GM23338 (cell line): ENCODE data around the gene B3GNT4. TPM values are rescaled to one million over a fixed set of nuclear protein-coding genes. Genes with fewer than 3 reads are reported as not detected.

Experiments
- ATAC-seq: fragments of 200-7000 bp; cut with Tn5 transposase; 3 replicates; pipeline ENCODE4 v1.9.1; 2020
- DNase-seq: peaks from one replicate; pipeline ENCODE4 v3.0.0-alpha.2; 2015; ENCODE audit warnings: low spot score
- H2AFZ ChIP-seq: fragments of 200-600 bp; sonication (generic); 2 replicates; pipeline ENCODE4 v1.8.0; 2016; ENCODE audit warnings: antibody characterized with exemption, mild to moderate bottlenecking, moderate library complexity
- H3F3A ChIP-seq: fragments of 200-600 bp; sonication (generic); replicated peaks from 2 replicates; pipeline ENCODE4 v1.8.0; 2017; ENCODE audit warnings: antibody characterized with exemption, mixed run types, low read depth
- H3K27ac ChIP-seq: fragments of 200-600 bp; sonication (generic); 2 replicates; pipeline ENCODE4 v1.6.1; 2016; ENCODE audit warnings: low read depth
- H3K27me3 ChIP-seq: fragments of 200-600 bp; sonication (generic); 2 replicates; pipeline ENCODE4 v1.8.0; 2016; ENCODE audit warnings: mild to moderate bottlenecking, mixed run types, moderate library complexity; ENCODE audit not compliant: insufficient read depth
- H3K36me3 ChIP-seq: fragments of 200-600 bp; sonication (generic); 2 replicates; pipeline ENCODE4 v1.8.0; 2016; ENCODE audit warnings: mild to moderate bottlenecking; ENCODE audit not compliant: insufficient read depth
- H3K4me1 ChIP-seq: fragments of 200-600 bp; sonication (generic); 2 replicates; pipeline ENCODE4 v1.8.0; 2016; ENCODE audit warnings: mild to moderate bottlenecking, moderate library complexity; ENCODE audit not compliant: insufficient read depth
- H3K4me2 ChIP-seq: fragments of 200-600 bp; sonication (generic); 2 replicates; pipeline ENCODE4 v1.7.1; 2017; ENCODE audit warnings: mixed run types
- H3K4me3 ChIP-seq: fragments of 200-600 bp; sonication (generic); 2 replicates; pipeline ENCODE4 v1.6.1; 2016; ENCODE audit warnings: mixed run types
- H3K79me2 ChIP-seq: fragments of 200-600 bp; sonication (generic); replicated peaks from 2 replicates; pipeline ENCODE4 v1.8.0; 2017; ENCODE audit warnings: mild to moderate bottlenecking; ENCODE audit not compliant: insufficient read depth
- H3K9me2 ChIP-seq: fragments of 200-600 bp; sonication (generic); 2 replicates; pipeline ENCODE4 v1.8.0; 2017; ENCODE audit not compliant: insufficient read depth
- H4K20me1 ChIP-seq: fragments of 200-600 bp; sonication (generic); replicated peaks from 2 replicates; pipeline ENCODE4 v1.8.0; 2017; ENCODE audit warnings: mild to moderate bottlenecking; ENCODE audit not compliant: insufficient read depth
- H3K27ac Mint-ChIP-seq: 2 replicates; pipeline ENCODE4 v1.8.0; 2020; ENCODE audit warnings: inconsistent platforms, mild to moderate bottlenecking, moderate library complexity, mixed read lengths
- H3K27me3 Mint-ChIP-seq: 3 replicates; pipeline ENCODE4 v1.8.0; 2022; ENCODE audit warnings: low read depth, mild to moderate bottlenecking, moderate library complexity, mixed read lengths, inconsistent platforms; ENCODE audit not compliant: insufficient read depth, poor library complexity
- H3K36me3 Mint-ChIP-seq: 3 replicates; pipeline ENCODE4 v1.8.0; 2021; ENCODE audit warnings: low read depth, mild to moderate bottlenecking, inconsistent platforms, moderate library complexity, mixed read lengths
- H3K4me1 Mint-ChIP-seq: 3 replicates; pipeline ENCODE4 v1.8.0; 2020; ENCODE audit warnings: mild to moderate bottlenecking, inconsistent platforms, mixed read lengths
- H3K4me3 Mint-ChIP-seq: 3 replicates; pipeline ENCODE4 v1.8.0; 2021; ENCODE audit warnings: moderate library complexity, mild to moderate bottlenecking, inconsistent platforms, mixed read lengths
- H3K9me3 Mint-ChIP-seq: 3 replicates; pipeline ENCODE4 v1.8.0; 2020; ENCODE audit warnings: moderate library complexity, mild to moderate bottlenecking, inconsistent platforms, mixed read lengths
- CREB1 ChIP-seq: fragments of 250-450 bp; sonication (Bioruptor Pico); IDR thresholded peaks from 2 replicates; pipeline ENCODE4 v1.5.0; 2020; ENCODE audit warnings: low read depth, mild to moderate bottlenecking, moderate library complexity
- EZH2 ChIP-seq: fragments of 200-600 bp; sonication (generic); IDR thresholded peaks from one replicate; pipeline ENCODE4 v1.8.0; 2017; ENCODE audit warnings: antibody characterized with exemption, mild to moderate bottlenecking, low read depth; ENCODE audit not compliant: unreplicated experiment
- EZH2phosphoT487 ChIP-seq: fragments of 200-600 bp; sonication (generic); IDR thresholded peaks from one replicate; pipeline ENCODE4 v1.8.1; 2018; ENCODE audit warnings: antibody characterized with exemption; ENCODE audit not compliant: unreplicated experiment
- ZNF114 ChIP-seq: fragments of 250-450 bp; sonication (Bioruptor Pico); IDR thresholded peaks from 2 replicates; pipeline ENCODE4 v1.5.0; 2020; ENCODE audit warnings: mild to moderate bottlenecking, moderate library complexity
- polyA plus RNA-seq: library from polyadenylated mRNA; unstranded; fragments of >200 nt; fragmentation: Nextera tagmentation; extraction: Ambion mirVana; gene quantifications from 2 replicates; pipeline ENCODE4 v1.2.1, GENCODE V29; 2016
- total RNA-seq: library from RNA; depleted of rRNA; stranded (reverse); fragments of >200 nt; shearing (Covaris generic); gene quantifications from 2 replicates; pipeline ENCODE4 v1.2.3, GENCODE V29; 2014
- TF ChIP-seq, protein P1 (sequence below), 2 experiments: fragments of 200-600 bp in 1 of 2; sonication (generic) in 1 of 2; conservative IDR thresholded peaks; 2 replicates each; pipeline versions ENCODE4 v1.5.1 to v1.6.1; 2016 to 2017; ENCODE audit warnings: antibody characterized with exemption in 2 of 2, low read depth in 2 of 2, mild to moderate bottlenecking in 2 of 2, moderate library complexity in 1 of 2
- TF ChIP-seq, protein P2 (sequence below): fragments of 250-450 bp; sonication (Bioruptor Pico); IDR thresholded peaks from 2 replicates; pipeline ENCODE4 v1.5.0; 2020; ENCODE audit warnings: mild to moderate bottlenecking, moderate library complexity

B3GNT4 gene
- total and polyA plus RNA-seq, 2 experiments from 2014 or later: 0.80 to 1.8 TPM

DNA sequence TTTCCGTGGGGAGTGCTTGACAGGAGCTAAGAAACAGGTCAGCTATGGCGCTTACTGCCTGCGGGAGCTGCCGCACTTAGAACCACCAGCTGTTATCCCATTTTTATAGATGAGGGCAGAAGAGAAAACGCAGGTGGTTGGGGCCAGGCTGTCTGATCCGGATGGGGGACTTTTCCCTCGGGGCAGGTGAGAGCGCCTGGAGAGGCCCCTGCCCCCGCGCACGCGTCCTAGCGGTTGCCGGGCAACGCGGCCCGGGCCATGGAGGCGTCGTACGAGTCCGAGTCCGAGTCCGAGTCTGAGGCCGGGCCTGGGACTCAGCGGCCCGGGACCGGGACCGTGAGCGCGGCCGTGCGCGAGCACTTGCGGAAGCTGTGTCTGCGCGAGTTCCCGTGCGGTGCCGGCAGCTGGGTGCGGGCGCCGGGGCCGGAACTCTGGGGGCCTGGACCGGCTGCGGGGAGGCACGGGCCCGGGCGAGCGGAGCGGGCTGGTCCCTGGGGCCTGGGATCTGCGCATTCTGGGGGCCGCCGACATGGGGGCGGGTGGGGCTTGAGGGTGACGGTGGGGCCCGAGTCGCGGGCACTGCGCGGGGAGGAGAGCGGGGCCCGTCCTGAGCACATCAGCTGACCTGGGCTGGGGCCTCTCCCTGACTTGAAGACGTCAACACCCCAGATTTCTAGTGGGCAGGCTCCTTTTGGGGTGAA lies 20.5 kb upstream of the B3GNT4 start, which contains the start of gene LRRC43:
TSS of gene LRRC43 (plus strand) at position 237 of the 701 bp plus-strand sequence. CDS start at position 259, 22 bp downstream.
- Histone ChIP-seq H3F3A (no peaks in the 10 kb centered on the region), H3K27me3 (peaks cover 16% of the 10 kb centered on the region), H3K36me3 (no peaks in the 10 kb centered on the region), H3K79me2 (no peaks in the 10 kb centered on the region), H3K9me2 (no peaks in the 10 kb centered on the region), H3K27ac (no peak within 1 kb of the TSS), H3K4me1 (no peaks in the 10 kb centered on the region), H3K4me2 (peak within 1 kb of the TSS; percentile 83), H4K20me1 (no peaks in the 10 kb centered on the region), H3K4me3 (peak within 1 kb of the TSS; percentile 68), H2AFZ (peak within 1 kb of the TSS; percentile 99)
- TF ChIP-seq EZH2: no peak
- TF ChIP-seq, protein P1, sequence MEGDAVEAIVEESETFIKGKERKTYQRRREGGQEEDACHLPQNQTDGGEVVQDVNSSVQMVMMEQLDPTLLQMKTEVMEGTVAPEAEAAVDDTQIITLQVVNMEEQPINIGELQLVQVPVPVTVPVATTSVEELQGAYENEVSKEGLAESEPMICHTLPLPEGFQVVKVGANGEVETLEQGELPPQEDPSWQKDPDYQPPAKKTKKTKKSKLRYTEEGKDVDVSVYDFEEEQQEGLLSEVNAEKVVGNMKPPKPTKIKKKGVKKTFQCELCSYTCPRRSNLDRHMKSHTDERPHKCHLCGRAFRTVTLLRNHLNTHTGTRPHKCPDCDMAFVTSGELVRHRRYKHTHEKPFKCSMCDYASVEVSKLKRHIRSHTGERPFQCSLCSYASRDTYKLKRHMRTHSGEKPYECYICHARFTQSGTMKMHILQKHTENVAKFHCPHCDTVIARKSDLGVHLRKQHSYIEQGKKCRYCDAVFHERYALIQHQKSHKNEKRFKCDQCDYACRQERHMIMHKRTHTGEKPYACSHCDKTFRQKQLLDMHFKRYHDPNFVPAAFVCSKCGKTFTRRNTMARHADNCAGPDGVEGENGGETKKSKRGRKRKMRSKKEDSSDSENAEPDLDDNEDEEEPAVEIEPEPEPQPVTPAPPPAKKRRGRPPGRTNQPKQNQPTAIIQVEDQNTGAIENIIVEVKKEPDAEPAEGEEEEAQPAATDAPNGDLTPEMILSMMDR (conservative IDR thresholded peaks at IDR 0.05; ENCODE audit: low read depth in 2 of 2): no peak
- TF ChIP-seq, protein P2, sequence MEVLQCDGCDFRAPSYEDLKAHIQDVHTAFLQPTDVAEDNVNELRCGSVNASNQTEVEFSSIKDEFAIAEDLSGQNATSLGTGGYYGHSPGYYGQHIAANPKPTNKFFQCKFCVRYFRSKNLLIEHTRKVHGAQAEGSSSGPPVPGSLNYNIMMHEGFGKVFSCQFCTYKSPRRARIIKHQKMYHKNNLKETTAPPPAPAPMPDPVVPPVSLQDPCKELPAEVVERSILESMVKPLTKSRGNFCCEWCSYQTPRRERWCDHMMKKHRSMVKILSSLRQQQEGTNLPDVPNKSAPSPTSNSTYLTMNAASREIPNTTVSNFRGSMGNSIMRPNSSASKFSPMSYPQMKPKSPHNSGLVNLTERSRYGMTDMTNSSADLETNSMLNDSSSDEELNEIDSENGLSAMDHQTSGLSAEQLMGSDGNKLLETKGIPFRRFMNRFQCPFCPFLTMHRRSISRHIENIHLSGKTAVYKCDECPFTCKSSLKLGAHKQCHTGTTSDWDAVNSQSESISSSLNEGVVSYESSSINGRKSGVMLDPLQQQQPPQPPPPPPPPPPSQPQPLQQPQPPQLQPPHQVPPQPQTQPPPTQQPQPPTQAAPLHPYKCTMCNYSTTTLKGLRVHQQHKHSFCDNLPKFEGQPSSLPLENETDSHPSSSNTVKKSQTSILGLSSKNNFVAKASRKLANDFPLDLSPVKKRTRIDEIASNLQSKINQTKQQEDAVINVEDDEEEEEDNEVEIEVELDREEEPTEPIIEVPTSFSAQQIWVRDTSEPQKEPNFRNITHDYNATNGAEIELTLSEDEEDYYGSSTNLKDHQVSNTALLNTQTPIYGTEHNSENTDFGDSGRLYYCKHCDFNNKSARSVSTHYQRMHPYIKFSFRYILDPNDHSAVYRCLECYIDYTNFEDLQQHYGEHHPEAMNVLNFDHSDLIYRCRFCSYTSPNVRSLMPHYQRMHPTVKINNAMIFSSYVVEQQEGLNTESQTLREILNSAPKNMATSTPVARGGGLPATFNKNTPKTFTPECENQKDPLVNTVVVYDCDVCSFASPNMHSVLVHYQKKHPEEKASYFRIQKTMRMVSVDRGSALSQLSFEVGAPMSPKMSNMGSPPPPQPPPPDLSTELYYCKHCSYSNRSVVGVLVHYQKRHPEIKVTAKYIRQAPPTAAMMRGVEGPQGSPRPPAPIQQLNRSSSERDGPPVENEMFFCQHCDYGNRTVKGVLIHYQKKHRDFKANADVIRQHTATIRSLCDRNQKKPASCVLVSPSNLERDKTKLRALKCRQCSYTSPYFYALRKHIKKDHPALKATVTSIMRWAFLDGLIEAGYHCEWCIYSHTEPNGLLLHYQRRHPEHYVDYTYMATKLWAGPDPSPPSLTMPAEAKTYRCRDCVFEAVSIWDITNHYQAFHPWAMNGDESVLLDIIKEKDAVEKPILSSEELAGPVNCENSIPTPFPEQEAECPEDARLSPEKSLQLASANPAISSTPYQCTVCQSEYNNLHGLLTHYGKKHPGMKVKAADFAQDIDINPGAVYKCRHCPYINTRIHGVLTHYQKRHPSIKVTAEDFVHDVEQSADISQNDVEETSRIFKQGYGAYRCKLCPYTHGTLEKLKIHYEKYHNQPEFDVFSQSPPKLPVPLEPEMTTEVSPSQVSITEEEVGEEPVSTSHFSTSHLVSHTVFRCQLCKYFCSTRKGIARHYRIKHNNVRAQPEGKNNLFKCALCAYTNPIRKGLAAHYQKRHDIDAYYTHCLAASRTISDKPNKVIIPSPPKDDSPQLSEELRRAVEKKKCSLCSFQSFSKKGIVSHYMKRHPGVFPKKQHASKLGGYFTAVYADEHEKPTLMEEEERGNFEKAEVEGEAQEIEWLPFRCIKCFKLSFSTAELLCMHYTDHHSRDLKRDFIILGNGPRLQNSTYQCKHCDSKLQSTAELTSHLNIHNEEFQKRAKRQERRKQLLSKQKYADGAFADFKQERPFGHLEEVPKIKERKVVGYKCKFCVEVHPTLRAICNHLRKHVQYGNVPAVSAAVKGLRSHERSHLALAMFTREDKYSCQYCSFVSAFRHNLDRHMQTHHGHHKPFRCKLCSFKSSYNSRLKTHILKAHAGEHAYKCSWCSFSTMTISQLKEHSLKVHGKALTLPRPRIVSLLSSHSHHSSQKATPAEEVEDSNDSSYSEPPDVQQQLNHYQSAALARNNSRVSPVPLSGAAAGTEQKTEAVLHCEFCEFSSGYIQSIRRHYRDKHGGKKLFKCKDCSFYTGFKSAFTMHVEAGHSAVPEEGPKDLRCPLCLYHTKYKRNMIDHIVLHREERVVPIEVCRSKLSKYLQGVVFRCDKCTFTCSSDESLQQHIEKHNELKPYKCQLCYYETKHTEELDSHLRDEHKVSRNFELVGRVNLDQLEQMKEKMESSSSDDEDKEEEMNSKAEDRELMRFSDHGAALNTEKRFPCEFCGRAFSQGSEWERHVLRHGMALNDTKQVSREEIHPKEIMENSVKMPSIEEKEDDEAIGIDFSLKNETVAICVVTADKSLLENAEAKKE (CRISPR knock-in tag): no peak
- no peak for TF ChIP-seq CREB1
- TF ChIP-seq EZH2phosphoT487: no peak
- TF ChIP-seq ZNF114 (CRISPR knock-in tag): no peak
- Mint-ChIP-seq H3K36me3 (no peaks in the 10 kb centered on the region), H3K27ac (no peak within 1 kb of the TSS), H3K9me3 (no peaks in the 10 kb centered on the region), H3K4me3 (peak within 1 kb of the TSS; percentile 81), H3K27me3 (peaks cover 24% of the 10 kb centered on the region), H3K4me1 (peaks cover 6% of the 10 kb centered on the region; the same call in 2 of the 3 replicates)
- ATAC-seq: peak; percentile 93
- peak; percentile 85 for DNase-seq
